VCaP (cell line): Measurements from ENCODE around the gene CDH20.
A peak's percentile ranks its signal among the peaks of the same experiment; 100 is the strongest.

Experiments used
- H3K27ac ChIP-seq: fragments of 450-650 bp; 2 replicates; pipeline ENCODE4 v1.5.1; 2017
- TF ChIP-seq, protein P1 (sequence below): fragments of 450-650 bp; conservative IDR thresholded peaks from 2 replicates; pipeline ENCODE4 v1.5.1; 2017; ENCODE audit warnings: mild to moderate bottlenecking, moderate library complexity

The CDH20 gene

DNA sequence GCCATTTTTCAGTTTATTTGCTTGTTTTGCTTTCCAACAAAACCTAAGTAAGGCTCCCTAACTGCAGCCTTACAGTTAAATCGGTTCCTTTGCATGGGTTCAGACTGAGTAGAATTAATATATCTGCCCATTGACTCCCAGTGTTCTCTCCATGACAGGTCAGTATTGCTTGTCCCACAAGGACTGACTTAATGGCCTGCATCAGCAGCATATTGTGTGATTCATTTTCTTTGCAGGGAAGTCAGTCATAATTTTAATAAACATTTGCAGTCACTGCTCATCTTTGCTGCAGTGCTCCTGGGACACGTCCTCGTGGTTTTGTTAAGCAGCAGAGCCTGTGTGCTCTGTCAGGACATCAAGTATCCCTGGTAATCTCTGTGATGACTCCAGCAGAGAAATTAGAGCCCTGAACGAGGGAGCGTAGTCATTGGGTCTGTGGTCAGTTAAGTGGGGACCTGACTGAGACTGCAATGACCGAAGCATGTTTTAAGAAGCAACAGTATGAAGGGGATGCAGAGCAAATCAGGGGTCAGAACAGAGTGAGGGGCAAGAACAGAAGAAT lies 93.3 kb downstream of the CDH20 start:
- TF ChIP-seq, protein P1, sequence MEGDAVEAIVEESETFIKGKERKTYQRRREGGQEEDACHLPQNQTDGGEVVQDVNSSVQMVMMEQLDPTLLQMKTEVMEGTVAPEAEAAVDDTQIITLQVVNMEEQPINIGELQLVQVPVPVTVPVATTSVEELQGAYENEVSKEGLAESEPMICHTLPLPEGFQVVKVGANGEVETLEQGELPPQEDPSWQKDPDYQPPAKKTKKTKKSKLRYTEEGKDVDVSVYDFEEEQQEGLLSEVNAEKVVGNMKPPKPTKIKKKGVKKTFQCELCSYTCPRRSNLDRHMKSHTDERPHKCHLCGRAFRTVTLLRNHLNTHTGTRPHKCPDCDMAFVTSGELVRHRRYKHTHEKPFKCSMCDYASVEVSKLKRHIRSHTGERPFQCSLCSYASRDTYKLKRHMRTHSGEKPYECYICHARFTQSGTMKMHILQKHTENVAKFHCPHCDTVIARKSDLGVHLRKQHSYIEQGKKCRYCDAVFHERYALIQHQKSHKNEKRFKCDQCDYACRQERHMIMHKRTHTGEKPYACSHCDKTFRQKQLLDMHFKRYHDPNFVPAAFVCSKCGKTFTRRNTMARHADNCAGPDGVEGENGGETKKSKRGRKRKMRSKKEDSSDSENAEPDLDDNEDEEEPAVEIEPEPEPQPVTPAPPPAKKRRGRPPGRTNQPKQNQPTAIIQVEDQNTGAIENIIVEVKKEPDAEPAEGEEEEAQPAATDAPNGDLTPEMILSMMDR = no peak
- H3K27ac ChIP-seq = no peak overlapping the region

DNA sequence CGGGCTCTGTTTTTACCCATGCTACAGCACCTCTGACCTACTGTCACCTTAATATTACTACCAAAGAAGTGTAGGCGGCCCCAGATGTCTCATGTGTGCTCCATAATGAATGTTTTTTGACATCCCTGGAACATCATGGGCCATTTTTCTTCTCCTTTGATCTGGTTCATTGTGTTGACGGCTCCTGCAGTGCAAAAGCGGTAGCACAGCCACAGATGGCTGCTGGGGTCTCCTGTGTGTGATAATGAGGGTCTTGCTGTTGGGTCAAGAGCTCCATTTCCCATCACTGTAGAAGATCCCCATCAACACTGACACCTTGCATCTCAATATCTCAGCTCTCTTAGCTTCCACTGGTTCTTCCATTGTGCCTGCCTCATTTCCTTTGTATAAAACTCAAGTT lies 95.0 kb downstream of the CDH20 start:
- no peak overlapping the region for H3K27ac ChIP-seq
- TF ChIP-seq, protein P1 = no peak

DNA sequence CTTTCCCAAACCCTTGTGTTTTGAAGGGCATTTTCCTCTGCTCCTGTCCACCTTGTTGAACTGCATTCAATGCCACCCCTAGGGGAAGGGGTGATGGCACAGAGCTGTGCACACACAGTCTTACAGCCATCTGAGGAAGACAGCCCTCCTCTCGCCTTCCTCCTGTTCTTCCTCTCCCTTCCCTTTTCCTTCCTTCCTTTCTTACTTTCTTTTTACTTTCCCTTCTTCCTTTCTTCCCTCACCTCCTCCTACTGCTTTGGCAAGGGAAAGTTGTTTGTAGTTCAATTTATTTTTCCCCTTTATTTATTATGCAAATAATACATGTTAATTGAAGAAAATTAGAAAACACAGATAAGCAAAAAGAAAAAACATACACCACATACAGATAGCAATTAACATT lies 99.4 kb downstream of the CDH20 start:
- H3K27ac ChIP-seq = no peak overlapping the region
- TF ChIP-seq, protein P1 = no peak

DNA sequence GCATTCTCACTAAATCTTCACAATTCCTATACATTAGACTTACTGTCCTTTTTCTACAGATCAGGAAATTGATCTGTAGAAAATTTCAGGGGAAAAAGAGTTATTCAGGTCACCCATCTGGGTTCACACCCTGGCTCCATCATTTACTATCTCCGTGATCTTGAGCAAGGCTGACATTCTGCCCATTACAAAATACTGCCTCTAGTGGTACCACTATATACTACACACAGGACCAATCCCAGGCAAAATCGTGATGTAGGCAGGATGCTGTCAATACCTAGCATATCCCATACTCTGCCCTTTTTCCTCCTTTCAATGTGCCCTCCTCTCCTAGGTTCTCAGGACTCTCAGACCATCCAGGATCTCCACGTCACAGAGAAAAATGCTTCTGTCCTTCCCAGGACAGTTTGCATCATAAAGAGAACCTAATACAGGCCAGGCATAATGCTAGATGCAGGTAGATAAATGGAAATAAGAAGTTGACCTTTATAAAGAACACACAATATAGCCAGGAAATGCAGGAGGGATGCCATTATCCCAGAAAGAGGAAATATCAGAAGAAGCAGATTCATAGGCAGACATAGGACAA lies 101.9 kb downstream of the CDH20 start:
- TF ChIP-seq, protein P1 = peak; percentile 64
- H3K27ac ChIP-seq = no peak overlapping the region

DNA sequence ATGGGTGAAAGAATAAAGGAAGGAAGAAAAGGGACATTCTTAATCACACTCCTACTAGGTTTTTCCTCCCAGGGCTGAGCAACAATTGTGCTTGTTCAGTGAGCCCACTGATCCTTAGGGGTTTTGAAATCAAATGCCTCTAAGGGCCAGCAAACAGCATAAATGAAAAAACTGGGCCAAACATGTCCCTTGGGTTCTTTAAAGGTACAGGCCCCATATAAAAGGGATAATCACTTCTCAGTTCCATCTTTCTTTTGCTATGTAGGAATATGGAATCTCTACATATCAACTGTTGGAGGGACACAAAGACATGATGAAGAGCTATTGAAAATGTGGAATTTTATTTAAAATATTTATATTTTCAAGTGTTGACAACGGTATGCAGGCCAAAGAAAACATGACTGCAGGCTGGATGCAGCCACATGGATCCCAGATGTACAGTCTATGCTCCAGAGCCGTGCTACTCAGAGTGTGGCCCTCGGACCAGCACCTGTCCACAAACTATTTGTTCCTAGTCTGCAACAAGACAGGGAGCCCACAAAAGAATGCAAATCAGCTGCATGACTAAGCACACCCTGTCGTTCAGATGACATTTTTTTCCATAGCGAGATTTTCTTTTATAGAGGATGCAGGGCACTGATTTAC lies 110.0 kb downstream of the CDH20 start:
- TF ChIP-seq, protein P1 = no peak
- H3K27ac ChIP-seq = no peak overlapping the region

DNA sequence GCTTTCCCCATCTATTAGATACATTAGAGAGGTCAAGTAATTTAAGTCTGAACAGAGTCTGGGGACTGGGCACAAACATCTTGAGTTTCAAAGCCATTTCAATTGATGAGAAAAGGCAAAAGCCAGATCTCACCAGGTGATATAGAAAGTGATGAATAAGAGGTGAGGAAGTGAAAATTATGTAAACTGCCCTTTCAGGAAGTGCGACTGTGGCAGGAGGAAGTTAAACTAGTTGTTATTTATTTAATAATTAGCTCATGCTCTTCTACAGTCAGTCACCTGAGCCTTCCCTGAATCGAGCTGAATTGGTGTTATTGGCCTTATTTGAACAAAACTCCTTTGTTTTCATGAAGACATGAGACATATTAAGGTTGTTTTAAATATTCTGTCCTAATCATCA lies 115.1 kb downstream of the CDH20 start:
- H3K27ac ChIP-seq = no peak overlapping the region
- TF ChIP-seq, protein P1 = no peak

DNA sequence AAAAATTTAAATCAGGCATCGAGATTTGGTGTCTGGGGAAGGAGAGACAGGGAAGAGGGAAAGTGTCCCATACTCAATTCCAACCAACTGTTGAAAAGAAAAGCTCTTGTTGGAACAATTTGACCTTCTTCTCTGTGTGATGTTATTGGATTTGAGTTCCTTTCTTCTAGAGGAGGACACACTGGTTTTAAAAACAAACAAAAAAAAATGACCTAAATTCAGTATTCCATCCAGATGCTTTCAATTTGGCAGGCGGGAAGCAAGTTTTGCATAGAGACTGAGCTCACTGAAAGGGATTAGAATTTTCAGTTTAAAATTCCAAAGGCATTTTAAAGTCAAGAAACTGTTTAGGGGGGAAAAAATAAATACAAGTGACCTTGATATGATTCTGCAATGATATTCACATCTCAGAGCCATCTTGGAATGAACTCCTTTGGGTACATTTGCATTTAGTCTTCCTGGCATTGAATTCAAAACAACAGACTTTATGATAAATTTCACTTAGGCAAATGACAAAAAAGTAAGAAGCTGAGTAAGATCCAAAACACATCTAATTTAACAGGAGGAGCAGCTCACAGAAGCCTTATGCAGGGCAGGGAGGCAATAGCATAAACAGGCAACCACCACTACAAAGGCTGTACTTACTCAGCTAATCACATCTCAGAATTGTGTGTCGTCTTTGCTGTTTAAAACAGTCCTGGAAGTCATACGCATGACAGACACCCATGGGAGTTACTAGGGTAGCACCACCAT lies 126.8 kb downstream of the CDH20 start:
- TF ChIP-seq, protein P1 = no peak
- no peak overlapping the region for H3K27ac ChIP-seq
